ENCODE data around the gene TPTE2. TPM values are rescaled to one million over a fixed set of nuclear protein-coding genes. Genes with fewer than 3 reads are reported as not detected.

The TPTE2 gene
- total and polyA plus RNA-seq, 10 of the 15 experiments (the other 5 are each of a cell fraction or from before 2014, with no cell fraction given), result 0.31 to 1.9 (median 1.2) TPM

- ATAC-seq (no peak), DNase-seq (ENCODE audit: low read depth, low spot score) (no peak), FAIRE-seq (no peak)
- TF ChIP-seq, protein P1, sequence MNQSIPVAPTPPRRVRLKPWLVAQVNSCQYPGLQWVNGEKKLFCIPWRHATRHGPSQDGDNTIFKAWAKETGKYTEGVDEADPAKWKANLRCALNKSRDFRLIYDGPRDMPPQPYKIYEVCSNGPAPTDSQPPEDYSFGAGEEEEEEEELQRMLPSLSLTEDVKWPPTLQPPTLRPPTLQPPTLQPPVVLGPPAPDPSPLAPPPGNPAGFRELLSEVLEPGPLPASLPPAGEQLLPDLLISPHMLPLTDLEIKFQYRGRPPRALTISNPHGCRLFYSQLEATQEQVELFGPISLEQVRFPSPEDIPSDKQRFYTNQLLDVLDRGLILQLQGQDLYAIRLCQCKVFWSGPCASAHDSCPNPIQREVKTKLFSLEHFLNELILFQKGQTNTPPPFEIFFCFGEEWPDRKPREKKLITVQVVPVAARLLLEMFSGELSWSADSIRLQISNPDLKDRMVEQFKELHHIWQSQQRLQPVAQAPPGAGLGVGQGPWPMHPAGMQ (IDR thresholded peaks at IDR 0.05; ENCODE audit: borderline replicate concordance), result no peak
- TF ChIP-seq, protein P2, sequence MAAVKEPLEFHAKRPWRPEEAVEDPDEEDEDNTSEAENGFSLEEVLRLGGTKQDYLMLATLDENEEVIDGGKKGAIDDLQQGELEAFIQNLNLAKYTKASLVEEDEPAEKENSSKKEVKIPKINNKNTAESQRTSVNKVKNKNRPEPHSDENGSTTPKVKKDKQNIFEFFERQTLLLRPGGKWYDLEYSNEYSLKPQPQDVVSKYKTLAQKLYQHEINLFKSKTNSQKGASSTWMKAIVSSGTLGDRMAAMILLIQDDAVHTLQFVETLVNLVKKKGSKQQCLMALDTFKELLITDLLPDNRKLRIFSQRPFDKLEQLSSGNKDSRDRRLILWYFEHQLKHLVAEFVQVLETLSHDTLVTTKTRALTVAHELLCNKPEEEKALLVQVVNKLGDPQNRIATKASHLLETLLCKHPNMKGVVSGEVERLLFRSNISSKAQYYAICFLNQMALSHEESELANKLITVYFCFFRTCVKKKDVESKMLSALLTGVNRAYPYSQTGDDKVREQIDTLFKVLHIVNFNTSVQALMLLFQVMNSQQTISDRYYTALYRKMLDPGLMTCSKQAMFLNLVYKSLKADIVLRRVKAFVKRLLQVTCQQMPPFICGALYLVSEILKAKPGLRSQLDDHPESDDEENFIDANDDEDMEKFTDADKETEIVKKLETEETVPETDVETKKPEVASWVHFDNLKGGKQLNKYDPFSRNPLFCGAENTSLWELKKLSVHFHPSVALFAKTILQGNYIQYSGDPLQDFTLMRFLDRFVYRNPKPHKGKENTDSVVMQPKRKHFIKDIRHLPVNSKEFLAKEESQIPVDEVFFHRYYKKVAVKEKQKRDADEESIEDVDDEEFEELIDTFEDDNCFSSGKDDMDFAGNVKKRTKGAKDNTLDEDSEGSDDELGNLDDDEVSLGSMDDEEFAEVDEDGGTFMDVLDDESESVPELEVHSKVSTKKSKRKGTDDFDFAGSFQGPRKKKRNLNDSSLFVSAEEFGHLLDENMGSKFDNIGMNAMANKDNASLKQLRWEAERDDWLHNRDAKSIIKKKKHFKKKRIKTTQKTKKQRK (IDR thresholded peaks at IDR 0.05; ENCODE audit: low read depth, low read length), result no peak
- TF ChIP-seq NR2C2 (IDR thresholded peaks at IDR 0.05; ENCODE audit: borderline replicate concordance, control insufficient read depth, insufficient read length, low read depth) (no peak), YY1 (IDR thresholded peaks at IDR 0.05; ENCODE audit: low read depth, low read length) (no peak), EZH2 (IDR thresholded peaks at IDR 0.05; ENCODE audit: borderline replicate concordance, control insufficient read depth, low read depth, low read length) (no peak), BACH1 (IDR thresholded peaks at IDR 0.05; ENCODE audit: borderline replicate concordance) (no peak), RBBP5 (conservative IDR thresholded peaks at IDR 0.05) (no peak), ZNF24 (IDR thresholded peaks at IDR 0.05) (no peak), NBN (IDR thresholded peaks at IDR 0.05) (no peak), SUZ12 (IDR thresholded peaks at IDR 0.05; ENCODE audit: unreplicated experiment) (no peak), GATAD2B (conservative IDR thresholded peaks at IDR 0.05; ENCODE audit: low read depth) (no peak), CHD2 (IDR thresholded peaks at IDR 0.05; ENCODE audit: borderline replicate concordance, low read depth, low read length) (no peak), CEBPB (IDR thresholded peaks at IDR 0.05; ENCODE audit: borderline replicate concordance in 1 of 2, low read depth in 2 of 2, low read length in 2 of 2) (no peak), ETV6 (conservative IDR thresholded peaks at IDR 0.05 in 1 of 2, IDR thresholded peaks at IDR 0.05 in 1 of 2; ENCODE audit: borderline replicate concordance in 1 of 2, low read depth in 1 of 2) (no peak)
- WGBS (ENCODE audit: insufficient coverage, insufficient replicate concordance, low lambda C conversion rate, missing lambda C conversion rate), result 90% methylated on average over 23 of the region's 30 CpGs
- BruUV-seq (replicated peaks), result no TSS peak
- H3K9ac ChIP-seq (ENCODE audit: control insufficient read depth, insufficient read depth, low read length), result no peak overlapping the region
- H3K27me3 ChIP-seq (replicated peaks in 1 of 2; ENCODE audit: control insufficient read depth in 2 of 2, insufficient read depth in 2 of 2, low read length in 1 of 2), result no peaks in the 10 kb centered on the region
- ChIA-PET POLR2A (no interaction called here), SMC1A (ENCODE audit: uncharacterized antibody, unreplicated experiment) (no interaction called here), CTCF (no interaction called here), RAD21 (ENCODE audit: unreplicated experiment) (no interaction called here)
- no peaks in the 10 kb centered on the region; the same call in 2 of the 3 replicates for H3K9me3 ChIP-seq (replicated peaks; ENCODE audit: control insufficient read depth, insufficient read depth, low read length)
- no peak overlapping the region for H3K4me3 ChIP-seq
- no peak overlapping the region for H3K27ac ChIP-seq (ENCODE audit: control insufficient read depth, insufficient read depth)
- H2AFZ ChIP-seq (ENCODE audit: control insufficient read depth, low read depth, low read length), result no peak overlapping the region
- no peak overlapping the region for H3K4me2 ChIP-seq (ENCODE audit: control insufficient read depth, insufficient read depth)
- no peaks in the 10 kb centered on the region for H3K4me1 ChIP-seq (ENCODE audit: control insufficient read depth, insufficient read depth, low read length)
- in situ Hi-C loops (cut with MboI), result no loop called here
- H3K79me2 ChIP-seq (ENCODE audit: control insufficient read depth, insufficient read depth, low read length), result no peaks in the 10 kb centered on the region
- no peaks in the 10 kb centered on the region for H3K36me3 ChIP-seq (ENCODE audit: control insufficient read depth in 2 of 2, insufficient read depth in 2 of 2, low read length in 1 of 2)
- H4K20me1 ChIP-seq (ENCODE audit: control insufficient read depth, insufficient read depth), result no peaks in the 10 kb centered on the region
- intact Hi-C loops (cut with micrococcal nuclease; ENCODE audit: unreplicated experiment), result no loop called here
Observed at GRCh38 chr13:19382111-19382510, 179.2 kb downstream of the TPTE2 start.
